ENCODE results near the gene CDKL5.
"Not testable (repeated sequence)": the region's sequence is repeated elsewhere in the genome, so short reads cannot be mapped to it uniquely, and the experiment has no call there.

CDKL5 gene

DNA sequence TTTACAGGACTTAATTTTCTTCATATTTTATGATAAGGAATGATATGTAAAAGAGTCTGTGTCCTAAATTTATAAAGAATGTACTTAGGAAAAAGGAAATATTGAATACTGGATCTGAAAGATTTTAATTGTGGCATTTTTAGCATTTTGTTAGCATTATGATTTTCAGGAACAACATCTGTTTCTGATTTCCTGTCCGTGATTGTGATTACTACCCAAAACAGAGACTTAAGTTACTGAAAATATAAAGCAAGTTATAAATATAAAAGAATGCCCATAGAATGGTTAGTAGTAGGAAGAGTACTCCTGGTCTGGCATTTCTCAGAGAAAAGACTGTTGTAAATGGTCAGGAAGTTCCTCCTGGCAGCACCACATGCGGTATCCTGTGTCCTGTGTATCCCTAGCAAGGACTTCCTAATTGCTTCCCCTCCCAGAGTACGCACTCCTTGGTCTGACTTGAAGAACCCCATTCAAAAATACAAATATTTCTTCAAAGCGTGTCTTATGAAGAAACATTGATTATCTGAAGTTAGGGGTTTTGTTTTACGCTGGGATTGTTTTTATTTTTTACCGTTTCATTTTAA is 157.6 kb downstream of the CDKL5 start:
- no peak for DNase-seq (ENCODE audit: low read depth in 1 of 2, low spot score in 1 of 2)
- H3K27ac ChIP-seq (replicated peaks): no peak overlapping the region
- H3K4me3 ChIP-seq (replicated peaks; ENCODE audit: insufficient read depth, low read length): no peak overlapping the region
- H3K27me3 ChIP-seq (ENCODE audit: insufficient read depth, poor library complexity, severe bottlenecking): peaks cover 6% of the 10 kb centered on the region
- TF ChIP-seq, protein P1, sequence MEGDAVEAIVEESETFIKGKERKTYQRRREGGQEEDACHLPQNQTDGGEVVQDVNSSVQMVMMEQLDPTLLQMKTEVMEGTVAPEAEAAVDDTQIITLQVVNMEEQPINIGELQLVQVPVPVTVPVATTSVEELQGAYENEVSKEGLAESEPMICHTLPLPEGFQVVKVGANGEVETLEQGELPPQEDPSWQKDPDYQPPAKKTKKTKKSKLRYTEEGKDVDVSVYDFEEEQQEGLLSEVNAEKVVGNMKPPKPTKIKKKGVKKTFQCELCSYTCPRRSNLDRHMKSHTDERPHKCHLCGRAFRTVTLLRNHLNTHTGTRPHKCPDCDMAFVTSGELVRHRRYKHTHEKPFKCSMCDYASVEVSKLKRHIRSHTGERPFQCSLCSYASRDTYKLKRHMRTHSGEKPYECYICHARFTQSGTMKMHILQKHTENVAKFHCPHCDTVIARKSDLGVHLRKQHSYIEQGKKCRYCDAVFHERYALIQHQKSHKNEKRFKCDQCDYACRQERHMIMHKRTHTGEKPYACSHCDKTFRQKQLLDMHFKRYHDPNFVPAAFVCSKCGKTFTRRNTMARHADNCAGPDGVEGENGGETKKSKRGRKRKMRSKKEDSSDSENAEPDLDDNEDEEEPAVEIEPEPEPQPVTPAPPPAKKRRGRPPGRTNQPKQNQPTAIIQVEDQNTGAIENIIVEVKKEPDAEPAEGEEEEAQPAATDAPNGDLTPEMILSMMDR (IDR thresholded peaks at IDR 0.05; ENCODE audit: insufficient read depth, low read length): no peak
- TF ChIP-seq SPI1 (IDR thresholded peaks at IDR 0.05; ENCODE audit: borderline replicate concordance, low read depth) (no peak), POLR2AphosphoS5 (IDR thresholded peaks at IDR 0.05; ENCODE audit: low read depth) (no peak)

DNA sequence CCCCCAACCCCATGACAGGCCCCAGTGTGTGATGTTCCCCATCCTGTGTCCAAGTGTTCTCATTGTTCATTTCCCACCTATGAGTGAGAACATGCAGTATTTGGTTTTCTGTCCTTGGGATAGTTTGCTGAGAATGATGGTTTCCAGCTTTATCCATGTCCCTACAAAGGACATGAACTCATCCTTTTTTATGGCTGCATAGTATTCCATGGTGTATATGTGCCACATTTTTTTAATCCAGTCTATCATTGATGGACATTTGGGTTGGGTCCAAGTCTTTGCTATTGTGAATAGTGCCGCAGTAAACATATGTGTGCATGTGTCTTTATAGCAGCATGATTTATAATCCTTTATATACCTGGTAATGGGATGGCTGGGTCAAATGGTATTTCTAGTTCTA is 163.9 kb downstream of the CDKL5 start:
- H3K27ac ChIP-seq (replicated peaks); H3K4me3 ChIP-seq (replicated peaks; ENCODE audit: insufficient read depth, low read length); DNase-seq (ENCODE audit: low read depth in 1 of 2, low spot score in 1 of 2); H3K27me3 ChIP-seq (ENCODE audit: insufficient read depth, poor library complexity, severe bottlenecking): not testable (repeated sequence)

DNA sequence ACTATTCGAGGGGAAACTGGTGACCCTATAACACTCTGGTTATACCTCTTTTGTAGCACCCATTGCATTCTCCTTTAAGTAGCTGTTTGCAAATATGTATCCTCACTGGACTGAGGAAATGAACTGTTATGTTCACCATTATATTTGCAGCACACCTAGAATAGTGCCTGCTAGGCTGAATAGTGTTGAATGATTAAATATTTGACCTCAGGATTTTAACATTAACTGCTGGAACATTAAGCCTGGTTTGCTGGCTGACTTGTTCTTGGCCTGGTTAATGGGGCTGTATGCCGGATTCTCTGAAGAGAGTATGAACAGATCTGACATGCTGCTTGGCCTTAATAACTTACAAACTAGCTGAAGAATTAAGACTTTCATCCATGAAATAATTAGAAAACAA is 166.4 kb downstream of the CDKL5 start:
- DNase-seq (ENCODE audit: low read depth in 1 of 2, low spot score in 1 of 2): no peak
- H3K4me3 ChIP-seq (replicated peaks; ENCODE audit: insufficient read depth, low read length): no peak overlapping the region
- H3K27ac ChIP-seq (replicated peaks): no peak overlapping the region
- no peak for TF ChIP-seq SPI1 (IDR thresholded peaks at IDR 0.05; ENCODE audit: borderline replicate concordance, low read depth)
- TF ChIP-seq, protein P1 (IDR thresholded peaks at IDR 0.05; ENCODE audit: insufficient read depth, low read length): no peak
- TF ChIP-seq GABPA (IDR thresholded peaks at IDR 0.05; ENCODE audit: low read depth): no peak
- no peak for TF ChIP-seq POLR2AphosphoS5 (IDR thresholded peaks at IDR 0.05; ENCODE audit: low read depth)
- TF ChIP-seq, protein P2, sequence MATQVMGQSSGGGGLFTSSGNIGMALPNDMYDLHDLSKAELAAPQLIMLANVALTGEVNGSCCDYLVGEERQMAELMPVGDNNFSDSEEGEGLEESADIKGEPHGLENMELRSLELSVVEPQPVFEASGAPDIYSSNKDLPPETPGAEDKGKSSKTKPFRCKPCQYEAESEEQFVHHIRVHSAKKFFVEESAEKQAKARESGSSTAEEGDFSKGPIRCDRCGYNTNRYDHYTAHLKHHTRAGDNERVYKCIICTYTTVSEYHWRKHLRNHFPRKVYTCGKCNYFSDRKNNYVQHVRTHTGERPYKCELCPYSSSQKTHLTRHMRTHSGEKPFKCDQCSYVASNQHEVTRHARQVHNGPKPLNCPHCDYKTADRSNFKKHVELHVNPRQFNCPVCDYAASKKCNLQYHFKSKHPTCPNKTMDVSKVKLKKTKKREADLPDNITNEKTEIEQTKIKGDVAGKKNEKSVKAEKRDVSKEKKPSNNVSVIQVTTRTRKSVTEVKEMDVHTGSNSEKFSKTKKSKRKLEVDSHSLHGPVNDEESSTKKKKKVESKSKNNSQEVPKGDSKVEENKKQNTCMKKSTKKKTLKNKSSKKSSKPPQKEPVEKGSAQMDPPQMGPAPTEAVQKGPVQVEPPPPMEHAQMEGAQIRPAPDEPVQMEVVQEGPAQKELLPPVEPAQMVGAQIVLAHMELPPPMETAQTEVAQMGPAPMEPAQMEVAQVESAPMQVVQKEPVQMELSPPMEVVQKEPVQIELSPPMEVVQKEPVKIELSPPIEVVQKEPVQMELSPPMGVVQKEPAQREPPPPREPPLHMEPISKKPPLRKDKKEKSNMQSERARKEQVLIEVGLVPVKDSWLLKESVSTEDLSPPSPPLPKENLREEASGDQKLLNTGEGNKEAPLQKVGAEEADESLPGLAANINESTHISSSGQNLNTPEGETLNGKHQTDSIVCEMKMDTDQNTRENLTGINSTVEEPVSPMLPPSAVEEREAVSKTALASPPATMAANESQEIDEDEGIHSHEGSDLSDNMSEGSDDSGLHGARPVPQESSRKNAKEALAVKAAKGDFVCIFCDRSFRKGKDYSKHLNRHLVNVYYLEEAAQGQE (IDR thresholded peaks at IDR 0.05; ENCODE audit: insufficient replicate concordance, low read depth): no peak
- peaks cover 10% of the 10 kb centered on the region for H3K27me3 ChIP-seq (ENCODE audit: insufficient read depth, poor library complexity, severe bottlenecking)

DNA sequence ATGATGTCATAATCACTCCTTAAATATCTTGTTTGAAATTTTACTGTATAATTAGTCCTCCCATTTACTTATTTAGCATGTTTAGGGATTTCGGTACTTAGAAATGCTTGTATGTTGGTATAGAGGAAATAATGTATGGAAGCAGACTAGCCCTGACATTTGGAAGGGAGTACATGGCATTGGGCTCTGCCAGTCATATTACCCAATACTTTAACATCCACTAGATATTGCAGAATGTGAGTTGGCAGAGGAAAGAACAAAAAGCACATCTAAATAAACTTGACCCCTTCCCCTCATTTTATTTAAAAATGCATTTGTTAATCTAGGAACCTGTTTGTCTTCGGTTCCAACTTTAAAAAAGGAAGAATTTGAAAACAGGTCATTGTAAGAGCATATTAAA is 168.7 kb downstream of the CDKL5 start:
- H3K4me3 ChIP-seq (replicated peaks; ENCODE audit: insufficient read depth, low read length): no peak overlapping the region
- DNase-seq (ENCODE audit: low read depth in 1 of 2, low spot score in 1 of 2): no peak
- H3K27me3 ChIP-seq (ENCODE audit: insufficient read depth, poor library complexity, severe bottlenecking): peaks cover 10% of the 10 kb centered on the region
- TF ChIP-seq POLR2AphosphoS5 (IDR thresholded peaks at IDR 0.05; ENCODE audit: low read depth): no peak
- TF ChIP-seq SPI1 (IDR thresholded peaks at IDR 0.05; ENCODE audit: borderline replicate concordance, low read depth): no peak
- TF ChIP-seq, protein P2 (IDR thresholded peaks at IDR 0.05; ENCODE audit: insufficient replicate concordance, low read depth): no peak
- TF ChIP-seq, protein P1 (IDR thresholded peaks at IDR 0.05; ENCODE audit: insufficient read depth, low read length): no peak
- no peak for TF ChIP-seq GABPA (IDR thresholded peaks at IDR 0.05; ENCODE audit: low read depth)
- no peak overlapping the region for H3K27ac ChIP-seq (replicated peaks)
